Hepatocyte (in vitro differentiated cells): ENCODE results near the gene EEF1A2. TPM values are rescaled to one million over a fixed set of nuclear protein-coding genes. Genes with fewer than 3 reads are reported as not detected.

Experiments used
- DNase-seq: peaks from one replicate; pipeline ENCODE4 v3.0.0-alpha.2; 2016; ENCODE audit warnings: low spot score
- H2AFZ ChIP-seq: fragments of 200-600 bp; sonication (generic); 2 replicates; pipeline ENCODE4 v1.6.0; 2016; ENCODE audit warnings: antibody characterized with exemption, mild to moderate bottlenecking
- H3K27ac ChIP-seq: fragments of 200-600 bp; sonication (generic); 2 replicates; pipeline ENCODE4 v1.5.1; 2016; ENCODE audit warnings: mild to moderate bottlenecking
- H3K27me3 ChIP-seq: fragments of 200-600 bp; sonication (generic); 2 replicates; pipeline ENCODE4 v1.6.1; 2016
- H3K36me3 ChIP-seq: fragments of 200-600 bp; sonication (generic); replicated peaks from 2 replicates; pipeline ENCODE4 v1.5.1; 2016; ENCODE audit warnings: low read depth; ENCODE audit not compliant: insufficient read depth
- H3K4me1 ChIP-seq: fragments of 200-600 bp; sonication (generic); 2 replicates; pipeline ENCODE4 v1.5.1; 2016; ENCODE audit warnings: mild to moderate bottlenecking, moderate library complexity; ENCODE audit not compliant: insufficient read depth
- H3K4me2 ChIP-seq: fragments of 200-600 bp; sonication (generic); 2 replicates; pipeline ENCODE4 v1.6.0; 2016
- H3K4me3 ChIP-seq: fragments of 200-600 bp; sonication (generic); 2 replicates; pipeline ENCODE4 v1.5.1; 2016; ENCODE audit warnings: mild to moderate bottlenecking
- H3K79me2 ChIP-seq: fragments of 200-600 bp; sonication (generic); 2 replicates; pipeline ENCODE4 v1.6.0; 2017; ENCODE audit warnings: mild to moderate bottlenecking
- H3K9me2 ChIP-seq: fragments of 200-600 bp; sonication (generic); replicated peaks from 2 replicates; pipeline ENCODE4 v1.6.0; 2017; ENCODE audit warnings: mild to moderate bottlenecking; ENCODE audit not compliant: insufficient read depth
- H3K9me3 ChIP-seq: fragments of 200-600 bp; sonication (generic); 2 replicates; pipeline ENCODE4 v1.5.1; 2016; ENCODE audit warnings: low read depth, mild to moderate bottlenecking
- H4K20me1 ChIP-seq: fragments of 200-600 bp; sonication (generic); 2 replicates; pipeline ENCODE4 v1.6.0; 2016; ENCODE audit warnings: mild to moderate bottlenecking; ENCODE audit not compliant: insufficient read depth, poor library complexity, severe bottlenecking
- CTCF ChIP-seq: fragments of 200-600 bp; sonication (generic); IDR thresholded peaks from 2 replicates; pipeline ENCODE4 v1.5.1; 2016; ENCODE audit warnings: antibody characterized with exemption, mild to moderate bottlenecking; ENCODE audit not compliant: poor library complexity
- EZH2 ChIP-seq: fragments of 200-600 bp; sonication (generic); IDR thresholded peaks from 2 replicates; pipeline ENCODE4 v1.6.1; 2016; ENCODE audit warnings: antibody characterized with exemption, mild to moderate bottlenecking, borderline replicate concordance
- EZH2phosphoT487 ChIP-seq: fragments of 200-600 bp; sonication (generic); IDR thresholded peaks from one replicate; pipeline ENCODE4 v1.6.1; 2018; ENCODE audit warnings: antibody characterized with exemption, mild to moderate bottlenecking, low read depth, moderate library complexity; ENCODE audit not compliant: unreplicated experiment, severe bottlenecking
- WGBS: methylation state at CpG from one replicate; pipeline ENCODE4 v1.1.6; 2016; ENCODE audit warnings: low lambda C conversion rate; ENCODE audit errors: missing lambda C conversion rate; 5-methylcytosine and 5-hydroxymethylcytosine counted together
- polyA plus RNA-seq: library from polyadenylated mRNA; unstranded; fragments of >200 nt; fragmentation: Nextera tagmentation; extraction: Ambion mirVana; gene quantifications from 2 replicates; pipeline ENCODE4 v1.2.1, GENCODE V29; 2016
- total RNA-seq: library from RNA; depleted of rRNA; stranded (reverse); fragments of >200 nt; gene quantifications from 2 replicates; pipeline ENCODE4 v1.2.3, GENCODE V29; 2014

Gene EEF1A2
- total and polyA plus RNA-seq, 2 experiments from 2014 or later: 12.0 to 23.5 TPM

- Histone ChIP-seq H3K36me3 (no peaks in the 10 kb centered on the region), H3K4me3 (no peak overlapping the region), H3K79me2 (no peaks in the 10 kb centered on the region), H3K4me2 (no peak overlapping the region), H3K27me3 (peaks cover 22% of the 10 kb centered on the region), H2AFZ (no peak overlapping the region), H3K9me3 (no peaks in the 10 kb centered on the region), H3K27ac (no peak overlapping the region), H3K9me2 (no peaks in the 10 kb centered on the region), H3K4me1 (peaks cover 8% of the 10 kb centered on the region), H4K20me1 (no peaks in the 10 kb centered on the region)
- DNase-seq: no peak
- TF ChIP-seq EZH2phosphoT487: no peak
- no peak for TF ChIP-seq CTCF
- TF ChIP-seq EZH2: no peak
- WGBS: 68% methylated on average over 15 of the region's 15 CpGs
Observed at GRCh38 chr20:63502671-63503172, 3.8 kb upstream of the EEF1A2 start.

GRCh38 chr20:63501818-63502670, 3.2 kb upstream of the EEF1A2 start:
- WGBS: 56% methylated on average over 20 of the region's 26 CpGs
- no peak overlapping the region for H2AFZ ChIP-seq

GRCh38 chr20:63500902-63501817, 2.3 kb upstream of the EEF1A2 start:
- Histone ChIP-seq H2AFZ (no peak overlapping the region), H3K36me3 (no peaks in the 10 kb centered on the region), H3K9me2 (no peaks in the 10 kb centered on the region), H3K9me3 (no peaks in the 10 kb centered on the region), H3K4me2 (no peak overlapping the region), H3K4me3 (no peak overlapping the region), H3K79me2 (no peaks in the 10 kb centered on the region), H3K27me3 (peaks cover 29% of the 10 kb centered on the region), H3K27ac (no peak overlapping the region), H4K20me1 (no peaks in the 10 kb centered on the region), H3K4me1 (peaks cover 8% of the 10 kb centered on the region)
- TF ChIP-seq EZH2: no peak
- 84% methylated on average over 27 of the region's 27 CpGs for WGBS
- no peak for DNase-seq

More at GRCh38 chr20:63501818-63502670, 3.2 kb upstream of the EEF1A2 start:
- Histone ChIP-seq H3K27me3 (peaks cover 29% of the 10 kb centered on the region), H3K27ac (no peak overlapping the region), H3K36me3 (no peaks in the 10 kb centered on the region), H4K20me1 (no peaks in the 10 kb centered on the region), H3K4me3 (no peak overlapping the region), H3K79me2 (no peaks in the 10 kb centered on the region), H3K4me2 (no peak overlapping the region), H3K4me1 (peaks cover 8% of the 10 kb centered on the region), H3K9me3 (no peaks in the 10 kb centered on the region), H3K9me2 (no peaks in the 10 kb centered on the region)
- no peak for DNase-seq
- no peak for TF ChIP-seq CTCF
